Lung (tissue), 12 donors: ENCODE results near the gene TTF2. TPM values are rescaled to one million over a fixed set of nuclear protein-coding genes. Genes with fewer than 3 reads are reported as not detected.
"Not testable (repeated sequence)": the region's sequence is repeated elsewhere in the genome, so short reads cannot be mapped to it uniquely, and the experiment has no call there.

Experiments used
- ATAC-seq: fragments of 200-7000 bp; cut with Tn5 transposase; one replicate; pipeline ENCODE4 v1.9.1; 2020; ENCODE audit warnings: moderate number of reproducible peaks; ENCODE audit not compliant: insufficient read depth, low FRiP score
- DNase-seq, 3 donors: peaks; one replicate each; pipeline ENCODE4 v3.0.0-alpha.2; 2013 to 2017
- H3K27ac ChIP-seq, 2 donors: one replicate each; pipeline ENCODE4 v1.5.1; 2013; ENCODE audit warnings: mild to moderate bottlenecking in 2 of 2, moderate library complexity in 2 of 2, control low read depth in 1 of 2, inconsistent platforms in 1 of 2, low read depth in 1 of 2, low read length in 1 of 2
- H3K27me3 ChIP-seq, 3 donors: one replicate each; pipeline ENCODE4 v1.5.1; 2013; ENCODE audit warnings: low read length in 2 of 3; ENCODE audit not compliant: control insufficient read depth in 3 of 3, insufficient read depth in 3 of 3
- H3K36me3 ChIP-seq, 4 donors: one replicate each; pipeline ENCODE4 v1.5.1; 2013; ENCODE audit warnings: low read length in 4 of 4, mild to moderate bottlenecking in 1 of 4, moderate library complexity in 1 of 4; ENCODE audit not compliant: control insufficient read depth in 4 of 4, insufficient read depth in 4 of 4
- H3K4me1 ChIP-seq, 5 donors: one replicate each; pipeline ENCODE4 v1.5.1; 2013; ENCODE audit warnings: low read length in 5 of 5, mild to moderate bottlenecking in 2 of 5, moderate library complexity in 1 of 5; ENCODE audit not compliant: control insufficient read depth in 5 of 5, insufficient read depth in 5 of 5
- H3K4me3 ChIP-seq: one replicate; pipeline ENCODE4 v1.5.1; 2013; ENCODE audit warnings: mild to moderate bottlenecking, control low read depth, moderate library complexity
- H3K9ac ChIP-seq, 2 donors: one replicate each; pipeline ENCODE4 v1.5.1; 2013; ENCODE audit warnings: low read length in 2 of 2, control low read depth in 1 of 2; ENCODE audit not compliant: insufficient read depth in 1 of 2
- H3K9me3 ChIP-seq, 4 donors: one replicate each; pipeline ENCODE4 v1.5.1; 2013; ENCODE audit warnings: low read length in 3 of 4, mild to moderate bottlenecking in 1 of 4, moderate library complexity in 1 of 4; ENCODE audit not compliant: control insufficient read depth in 4 of 4, insufficient read depth in 3 of 4
- WGBS, 2 donors: extraction: QIAGEN DNeasy Blood & Tissue Kit; methylation state at CpG; one replicate each; pipeline ENCODE4 v1.1.7; 2013; 5-methylcytosine and 5-hydroxymethylcytosine counted together
- polyA plus RNA-seq, 2 donors: library from polyadenylated mRNA; stranded (reverse); fragments of 200-250 nt; gene quantifications; one replicate each; pipeline ENCODE4 v1.2.1, GENCODE V29; 2013
- total RNA-seq, 2 donors: library from RNA; depleted of rRNA in 1 of 2; stranded (reverse); fragments of >200 nt in 1 of 2; gene quantifications; one replicate each; pipeline ENCODE4 v1.2.1, GENCODE V29; 2014 to 2021
- TF ChIP-seq, protein P1 (sequence below): IDR thresholded peaks from 2 replicates; pipeline ENCODE4 v1.5.1; 2012; ENCODE audit warnings: mild to moderate bottlenecking; ENCODE audit errors: control extremely low read depth, extremely low read depth
- donor health status: control.
- donor health status: control.
- donor health status: Bipolar disorder and iron deficiency.
- donor health status: healthy.
- donor health status: DM: yes; HTN: yes; CAD: no.

Gene TTF2
- total and polyA plus RNA-seq, 4 donors = 3.9 to 21.0 (median 11.6) TPM

DNA sequence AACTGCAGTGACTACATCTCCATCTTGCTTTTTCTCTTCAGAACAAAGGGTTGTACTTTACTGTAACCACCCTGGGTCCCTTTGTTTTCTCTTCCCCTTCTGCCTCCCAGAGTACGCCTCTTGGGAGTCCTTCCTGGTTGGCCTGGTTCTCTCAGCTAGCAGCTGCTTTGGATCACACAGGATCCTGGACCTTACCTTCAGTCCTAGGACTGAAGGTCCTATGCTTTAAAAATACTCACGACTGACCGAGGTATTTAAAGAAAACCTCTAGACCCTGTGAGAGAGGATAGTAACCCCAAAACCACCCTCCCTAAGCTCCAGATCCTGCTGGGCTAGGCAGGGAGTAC is 56.6 kb downstream of the TTF2 start:
- DNase-seq (no peak), ATAC-seq (no peak)
- Histone ChIP-seq H3K27ac (no peak overlapping the region), H3K36me3 (peaks cover 0 to 15% (median 3%) of the 10 kb centered on the region in 4 donors), H3K9ac (no peak overlapping the region), H3K4me1 (peaks cover 0 to 14% (median 2%) of the 10 kb centered on the region in 5 donors), H3K4me3 (no peak overlapping the region), H3K27me3 (no peaks in the 10 kb centered on the region), H3K9me3 (no peaks in the 10 kb centered on the region)
- WGBS, 2 donors = 78 to 93% methylated on average over 3 of the region's 3 CpGs
- TF ChIP-seq, protein P1, sequence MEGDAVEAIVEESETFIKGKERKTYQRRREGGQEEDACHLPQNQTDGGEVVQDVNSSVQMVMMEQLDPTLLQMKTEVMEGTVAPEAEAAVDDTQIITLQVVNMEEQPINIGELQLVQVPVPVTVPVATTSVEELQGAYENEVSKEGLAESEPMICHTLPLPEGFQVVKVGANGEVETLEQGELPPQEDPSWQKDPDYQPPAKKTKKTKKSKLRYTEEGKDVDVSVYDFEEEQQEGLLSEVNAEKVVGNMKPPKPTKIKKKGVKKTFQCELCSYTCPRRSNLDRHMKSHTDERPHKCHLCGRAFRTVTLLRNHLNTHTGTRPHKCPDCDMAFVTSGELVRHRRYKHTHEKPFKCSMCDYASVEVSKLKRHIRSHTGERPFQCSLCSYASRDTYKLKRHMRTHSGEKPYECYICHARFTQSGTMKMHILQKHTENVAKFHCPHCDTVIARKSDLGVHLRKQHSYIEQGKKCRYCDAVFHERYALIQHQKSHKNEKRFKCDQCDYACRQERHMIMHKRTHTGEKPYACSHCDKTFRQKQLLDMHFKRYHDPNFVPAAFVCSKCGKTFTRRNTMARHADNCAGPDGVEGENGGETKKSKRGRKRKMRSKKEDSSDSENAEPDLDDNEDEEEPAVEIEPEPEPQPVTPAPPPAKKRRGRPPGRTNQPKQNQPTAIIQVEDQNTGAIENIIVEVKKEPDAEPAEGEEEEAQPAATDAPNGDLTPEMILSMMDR = no peak

DNA sequence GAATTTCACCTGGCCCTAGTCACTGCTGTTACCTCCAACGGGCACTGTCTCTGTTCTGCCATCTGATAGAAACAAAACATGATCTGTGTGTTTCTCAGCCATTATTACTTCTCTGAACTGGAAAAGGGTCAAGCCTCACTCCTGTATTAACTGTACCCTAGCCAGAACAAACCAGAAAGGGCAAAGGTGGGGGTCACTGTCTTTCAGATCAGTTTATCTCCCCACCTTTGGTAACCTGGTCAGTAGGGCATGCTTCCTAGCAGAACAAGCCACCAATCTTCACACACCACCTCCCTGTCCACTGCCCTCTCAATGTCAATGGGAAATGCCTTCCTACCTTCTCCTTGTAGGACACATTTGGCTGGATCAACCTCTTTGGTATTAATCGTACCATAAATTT is 57.6 kb downstream of the TTF2 start:
- Histone ChIP-seq H3K27me3 (no peaks in the 10 kb centered on the region), H3K9ac (no peak overlapping the region), H3K4me3 (no peak overlapping the region), H3K36me3 (peaks cover 0 to 12% (median 3%) of the 10 kb centered on the region in 4 donors), H3K9me3 (no peaks in the 10 kb centered on the region), H3K27ac (no peak overlapping the region), H3K4me1 (peaks cover 0 to 20% (median 2%) of the 10 kb centered on the region in 5 donors)
- DNase-seq (no peak), ATAC-seq (no peak)
- WGBS, 2 donors = 92% methylated on average over 2 of the region's 2 CpGs
- TF ChIP-seq, protein P1 = no peak

DNA sequence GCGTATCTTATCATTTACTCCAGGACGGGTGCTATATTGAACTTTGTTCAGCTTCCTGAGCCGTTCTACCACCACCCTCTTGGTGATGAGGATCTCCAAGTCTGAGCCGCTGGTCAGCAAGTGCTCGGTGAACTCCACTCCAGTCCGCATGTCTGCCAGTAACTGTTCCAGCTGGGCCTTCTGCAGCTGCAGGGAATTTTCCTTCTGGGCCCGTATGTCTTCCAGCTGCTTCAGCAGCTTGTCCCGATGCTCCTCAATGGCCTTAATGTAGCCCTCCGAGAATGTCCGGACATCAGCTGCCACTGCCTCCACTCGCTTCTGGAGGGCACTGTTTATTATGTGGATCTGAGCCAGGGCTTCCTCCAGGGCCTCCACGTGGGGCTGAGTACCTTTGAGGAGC is 58.0 kb downstream of the TTF2 start:
- ATAC-seq (no peak), DNase-seq (no peak)
- TF ChIP-seq, protein P1 = no peak
- Histone ChIP-seq H3K27ac (no peak overlapping the region), H3K9ac (no peak overlapping the region), H3K9me3 (no peaks in the 10 kb centered on the region), H3K4me1 (peaks cover 0 to 20% (median 2%) of the 10 kb centered on the region in 5 donors), H3K36me3 (peaks cover 0 to 10% (median 2%) of the 10 kb centered on the region in 4 donors), H3K4me3 (no peak overlapping the region), H3K27me3 (no peaks in the 10 kb centered on the region)
- WGBS, 2 donors = 81 to 87% methylated on average over 12 of the region's 12 CpGs

DNA sequence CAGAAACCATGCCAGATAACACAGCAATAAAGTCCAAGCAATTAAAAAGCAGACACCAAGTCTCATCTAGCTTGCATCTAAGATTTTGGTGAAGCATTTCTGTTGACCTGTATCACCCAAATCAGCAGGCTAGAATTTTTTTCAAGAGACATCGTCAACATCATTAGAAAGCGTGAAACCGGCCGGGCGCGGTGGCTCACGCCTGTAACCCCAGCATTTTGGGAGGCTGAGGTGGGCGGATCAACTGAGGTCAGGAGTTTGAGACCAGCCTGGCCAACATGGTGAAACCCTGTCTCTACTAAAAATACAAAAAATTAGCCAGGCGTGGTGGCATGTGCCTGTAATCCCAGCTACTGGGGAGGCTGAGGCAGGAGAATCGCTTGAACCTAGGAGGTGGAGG is 59.0 kb downstream of the TTF2 start:
- H3K4me3 ChIP-seq, H3K9ac ChIP-seq, H3K27me3 ChIP-seq, H3K9me3 ChIP-seq, DNase-seq, ATAC-seq, H3K27ac ChIP-seq, H3K36me3 ChIP-seq: not testable (repeated sequence)
- peaks cover 0 to 20% (median 2%) of the 10 kb centered on the region in 5 donors for H3K4me1 ChIP-seq
- WGBS, 2 donors = 97 to 98% methylated on average over 10 of the region's 10 CpGs
